Neural cell (in vitro differentiated cells): ENCODE measurements around the gene PAAF1.

ENCODE experiments used
- CTCF ChIP-seq: fragments of 450-650 bp; IDR thresholded peaks from 2 replicates; pipeline ENCODE4 v1.5.1; 2014; ENCODE audit warnings: antibody characterized with exemption, mild to moderate bottlenecking, moderate library complexity; ENCODE audit not compliant: poor library complexity, severe bottlenecking
- EP300 ChIP-seq: fragments of 450-650 bp; conservative IDR thresholded peaks from 2 replicates; pipeline ENCODE4 v1.6.1; 2014; ENCODE audit warnings: antibody characterized with exemption, mild to moderate bottlenecking, moderate library complexity; ENCODE audit not compliant: poor library complexity, severe bottlenecking
- EZH2 ChIP-seq: fragments of 200-600, 300-800 bp; shearing (Covaris generic), sonication (generic); IDR thresholded peaks from 2 replicates; pipeline ENCODE4 v1.6.1; 2014; ENCODE audit warnings: antibody characterized with exemption, low read length, borderline replicate concordance, mild to moderate bottlenecking; ENCODE audit not compliant: insufficient read depth, poor library complexity, severe bottlenecking
- POLR2AphosphoS5 ChIP-seq: IDR thresholded peaks from 2 replicates; pipeline ENCODE4 v1.6.1; 2012
- RAD21 ChIP-seq: fragments of 450-650 bp; conservative IDR thresholded peaks from 2 replicates; pipeline ENCODE4 v1.6.1; 2014; ENCODE audit warnings: antibody characterized with exemption, mild to moderate bottlenecking, moderate library complexity
- SMC3 ChIP-seq: fragments of 450-650 bp; conservative IDR thresholded peaks from 2 replicates; pipeline ENCODE4 v1.6.1; 2014; ENCODE audit warnings: antibody characterized with exemption, mild to moderate bottlenecking, moderate library complexity; ENCODE audit not compliant: poor library complexity
- TF ChIP-seq, protein P1 (sequence below): IDR thresholded peaks from 2 replicates; pipeline ENCODE4 v1.6.1; 2012; ENCODE audit warnings: borderline replicate concordance

GRCh38 chr11:73958521-73959141 is 81.8 kb downstream of the PAAF1 start:
- TF ChIP-seq CTCF: no peak
- TF ChIP-seq EZH2: no peak
- TF ChIP-seq, protein P1, sequence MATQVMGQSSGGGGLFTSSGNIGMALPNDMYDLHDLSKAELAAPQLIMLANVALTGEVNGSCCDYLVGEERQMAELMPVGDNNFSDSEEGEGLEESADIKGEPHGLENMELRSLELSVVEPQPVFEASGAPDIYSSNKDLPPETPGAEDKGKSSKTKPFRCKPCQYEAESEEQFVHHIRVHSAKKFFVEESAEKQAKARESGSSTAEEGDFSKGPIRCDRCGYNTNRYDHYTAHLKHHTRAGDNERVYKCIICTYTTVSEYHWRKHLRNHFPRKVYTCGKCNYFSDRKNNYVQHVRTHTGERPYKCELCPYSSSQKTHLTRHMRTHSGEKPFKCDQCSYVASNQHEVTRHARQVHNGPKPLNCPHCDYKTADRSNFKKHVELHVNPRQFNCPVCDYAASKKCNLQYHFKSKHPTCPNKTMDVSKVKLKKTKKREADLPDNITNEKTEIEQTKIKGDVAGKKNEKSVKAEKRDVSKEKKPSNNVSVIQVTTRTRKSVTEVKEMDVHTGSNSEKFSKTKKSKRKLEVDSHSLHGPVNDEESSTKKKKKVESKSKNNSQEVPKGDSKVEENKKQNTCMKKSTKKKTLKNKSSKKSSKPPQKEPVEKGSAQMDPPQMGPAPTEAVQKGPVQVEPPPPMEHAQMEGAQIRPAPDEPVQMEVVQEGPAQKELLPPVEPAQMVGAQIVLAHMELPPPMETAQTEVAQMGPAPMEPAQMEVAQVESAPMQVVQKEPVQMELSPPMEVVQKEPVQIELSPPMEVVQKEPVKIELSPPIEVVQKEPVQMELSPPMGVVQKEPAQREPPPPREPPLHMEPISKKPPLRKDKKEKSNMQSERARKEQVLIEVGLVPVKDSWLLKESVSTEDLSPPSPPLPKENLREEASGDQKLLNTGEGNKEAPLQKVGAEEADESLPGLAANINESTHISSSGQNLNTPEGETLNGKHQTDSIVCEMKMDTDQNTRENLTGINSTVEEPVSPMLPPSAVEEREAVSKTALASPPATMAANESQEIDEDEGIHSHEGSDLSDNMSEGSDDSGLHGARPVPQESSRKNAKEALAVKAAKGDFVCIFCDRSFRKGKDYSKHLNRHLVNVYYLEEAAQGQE: no peak
- TF ChIP-seq POLR2AphosphoS5: no peak
- no peak for TF ChIP-seq EP300
- no peak for TF ChIP-seq RAD21
- no peak for TF ChIP-seq SMC3
